Measurements from ENCODE around the gene ZNF746.

Gene ZNF746

GRCh38 chr7:149422914-149423301, 74.7 kb downstream of the ZNF746 start:
- H3K27ac ChIP-seq: no peak overlapping the region
- TF ChIP-seq CTCF (conservative IDR thresholded peaks at IDR 0.05): no peak
- no peak for TF ChIP-seq ZFX (IDR thresholded peaks at IDR 0.05)
